NCI-H2081 treated with DMSO at 0.1 percent for 48 hours (cell line): Measurements from ENCODE around the gene AGRN.
"Not testable (repeated sequence)": the region's sequence is repeated elsewhere in the genome, so short reads cannot be mapped to it uniquely, and the experiment has no call there.

ENCODE experiments used
- DNase-seq: peaks from one replicate; lab custom pipeline; 2025; lab: John Stamatoyannopoulos, UW

The AGRN gene

GRCh38 chr1:1067284-1067859, 47.5 kb downstream of the AGRN start:
- no peak for DNase-seq

- DNase-seq = no peak
Observed at GRCh38 chr1:1067860-1068516, 48.1 kb downstream of the AGRN start.

GRCh38 chr1:1068517-1069055, 48.7 kb downstream of the AGRN start:
- no peak for DNase-seq

GRCh38 chr1:1069056-1069710, 49.3 kb downstream of the AGRN start:
- no peak for DNase-seq

GRCh38 chr1:1069711-1070676, 50.1 kb downstream of the AGRN start:
- DNase-seq = no peak

- no peak for DNase-seq
Observed at GRCh38 chr1:1071486-1072298, 51.8 kb downstream of the AGRN start.

GRCh38 chr1:1072299-1072848, 52.5 kb downstream of the AGRN start:
- DNase-seq = no peak

GRCh38 chr1:1072849-1073742, 53.2 kb downstream of the AGRN start:
- DNase-seq = no peak

- DNase-seq = no peak
Observed at GRCh38 chr1:1073743-1074587, 54.0 kb downstream of the AGRN start, which contains the start of gene RNF223. TSS of gene RNF223 (minus strand) at chr1:1074306. CDS start at chr1:1072566, 1,740 bp downstream.

- DNase-seq = no peak
Observed at GRCh38 chr1:1074631-1075147, 54.8 kb downstream of the AGRN start.

- DNase-seq = no peak
Observed at GRCh38 chr1:1075148-1075935, 55.4 kb downstream of the AGRN start.

- DNase-seq = not testable (repeated sequence)
Observed at GRCh38 chr1:1077396-1077795, 57.5 kb downstream of the AGRN start.

GRCh38 chr1:1079408-1080121, 59.6 kb downstream of the AGRN start:
- no peak for DNase-seq

GRCh38 chr1:1080122-1080757, 60.3 kb downstream of the AGRN start:
- DNase-seq = no peak

- no peak for DNase-seq
Observed at GRCh38 chr1:1080951-1081310, 61.0 kb downstream of the AGRN start.
